ENCODE results near the gene MT4.

DNA sequence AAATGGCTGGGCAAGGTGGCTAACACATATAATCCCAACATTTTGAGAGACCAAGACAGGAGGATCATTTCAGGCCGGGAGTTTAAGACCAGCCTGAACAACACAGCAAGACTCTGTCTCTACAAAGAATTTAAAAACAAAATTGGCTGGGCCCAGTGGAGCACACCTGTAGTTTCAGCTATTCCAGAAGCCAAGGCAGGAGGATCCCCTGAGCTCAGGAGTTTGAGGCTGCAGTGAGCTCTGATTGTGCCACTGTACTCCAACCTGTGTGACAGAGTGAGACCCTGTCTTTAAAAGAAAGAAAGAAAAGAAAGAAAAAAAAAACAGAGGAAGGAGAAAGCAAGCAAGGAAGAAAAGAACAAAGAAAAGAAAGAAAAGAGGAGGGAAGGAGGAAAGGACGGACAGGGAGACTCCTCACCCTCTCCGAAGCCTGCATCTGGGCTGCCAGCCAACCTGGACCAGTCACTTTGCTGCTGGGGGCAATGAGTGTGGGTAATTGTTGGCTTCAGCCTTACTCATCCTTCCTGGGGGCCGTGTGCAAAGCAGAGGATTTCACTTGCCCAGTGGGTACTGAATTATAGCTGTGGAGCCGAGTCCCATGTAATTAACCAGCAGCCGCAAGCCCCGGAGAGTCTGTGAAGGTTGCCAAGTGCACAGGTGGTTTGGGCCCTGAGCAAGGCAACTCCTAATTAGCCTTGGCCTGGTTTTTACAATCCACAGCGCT, 6.7 kb upstream of the MT4 start:
- TF ChIP-seq, protein P1, sequence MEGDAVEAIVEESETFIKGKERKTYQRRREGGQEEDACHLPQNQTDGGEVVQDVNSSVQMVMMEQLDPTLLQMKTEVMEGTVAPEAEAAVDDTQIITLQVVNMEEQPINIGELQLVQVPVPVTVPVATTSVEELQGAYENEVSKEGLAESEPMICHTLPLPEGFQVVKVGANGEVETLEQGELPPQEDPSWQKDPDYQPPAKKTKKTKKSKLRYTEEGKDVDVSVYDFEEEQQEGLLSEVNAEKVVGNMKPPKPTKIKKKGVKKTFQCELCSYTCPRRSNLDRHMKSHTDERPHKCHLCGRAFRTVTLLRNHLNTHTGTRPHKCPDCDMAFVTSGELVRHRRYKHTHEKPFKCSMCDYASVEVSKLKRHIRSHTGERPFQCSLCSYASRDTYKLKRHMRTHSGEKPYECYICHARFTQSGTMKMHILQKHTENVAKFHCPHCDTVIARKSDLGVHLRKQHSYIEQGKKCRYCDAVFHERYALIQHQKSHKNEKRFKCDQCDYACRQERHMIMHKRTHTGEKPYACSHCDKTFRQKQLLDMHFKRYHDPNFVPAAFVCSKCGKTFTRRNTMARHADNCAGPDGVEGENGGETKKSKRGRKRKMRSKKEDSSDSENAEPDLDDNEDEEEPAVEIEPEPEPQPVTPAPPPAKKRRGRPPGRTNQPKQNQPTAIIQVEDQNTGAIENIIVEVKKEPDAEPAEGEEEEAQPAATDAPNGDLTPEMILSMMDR (IDR thresholded peaks at IDR 0.05 in 8 of 11, conservative IDR thresholded peaks at IDR 0.05 in 3 of 11), result no peak
- TF ChIP-seq POLR2A (IDR thresholded peaks at IDR 0.05), result no peak
